Hematopoietic multipotent progenitor cell treated with erythropoietin and hydrocortisone succinate and interleukin-3 and kit ligand, for 6 days (in vitro differentiated cells): Measurements from ENCODE around the gene DUSP19.

ENCODE experiments used
- DNase-seq: peaks from one replicate; pipeline ENCODE4 v3.0.0-alpha.2; 2015

The DUSP19 gene

DNA sequence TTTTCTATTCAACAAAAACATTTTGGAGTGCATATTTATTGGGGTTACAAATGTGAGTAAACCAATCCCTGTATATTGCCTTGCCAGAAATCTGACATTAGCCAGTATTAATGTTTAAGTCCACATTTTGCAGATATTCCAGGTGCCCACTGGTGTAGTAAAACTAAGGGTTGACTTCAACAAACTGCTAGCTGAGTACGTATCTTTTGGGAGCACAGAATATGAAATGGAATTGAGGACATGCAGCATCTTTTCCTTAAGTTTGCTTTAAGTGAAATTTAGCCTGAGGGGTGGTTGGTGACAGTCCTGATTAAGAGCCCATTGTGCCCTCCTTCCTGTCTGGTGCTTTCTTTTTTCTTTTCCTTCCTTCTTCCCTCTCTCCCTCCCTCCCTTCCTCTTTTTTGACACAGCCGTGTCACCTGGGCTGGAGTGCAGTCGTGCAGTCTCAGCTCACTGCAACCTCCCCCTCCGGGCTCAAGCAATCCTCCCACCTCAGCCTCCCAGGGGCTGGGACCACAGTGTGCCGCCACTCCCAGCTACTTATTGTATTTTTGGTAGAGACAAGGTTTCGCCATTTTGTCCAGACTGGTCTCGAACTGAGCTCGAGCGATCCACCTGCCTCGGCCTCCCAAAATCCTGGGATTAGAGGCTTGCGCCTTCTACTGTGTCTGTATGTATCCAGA, 47.3 kb downstream of the DUSP19 start:
- peak; percentile 22 for DNase-seq

DNA sequence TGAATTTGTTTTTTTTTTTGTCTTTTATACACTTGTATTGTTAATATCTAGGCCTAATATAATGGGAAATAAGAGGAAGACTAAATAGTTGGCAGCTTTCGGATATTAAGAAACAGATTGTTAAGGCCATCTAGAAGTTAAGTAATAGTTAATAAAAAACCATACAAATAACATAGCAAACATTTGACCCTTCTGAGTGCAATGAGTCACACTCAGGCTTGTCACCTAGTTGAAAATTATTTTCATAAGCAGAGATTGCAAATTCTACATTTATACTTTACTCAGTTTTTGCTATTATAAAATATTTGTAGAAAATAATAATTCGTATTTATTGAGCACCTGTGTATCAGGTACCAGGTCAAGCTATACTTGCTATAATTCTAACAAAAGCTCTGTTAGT, 48.1 kb downstream of the DUSP19 start:
- no peak for DNase-seq

DNA sequence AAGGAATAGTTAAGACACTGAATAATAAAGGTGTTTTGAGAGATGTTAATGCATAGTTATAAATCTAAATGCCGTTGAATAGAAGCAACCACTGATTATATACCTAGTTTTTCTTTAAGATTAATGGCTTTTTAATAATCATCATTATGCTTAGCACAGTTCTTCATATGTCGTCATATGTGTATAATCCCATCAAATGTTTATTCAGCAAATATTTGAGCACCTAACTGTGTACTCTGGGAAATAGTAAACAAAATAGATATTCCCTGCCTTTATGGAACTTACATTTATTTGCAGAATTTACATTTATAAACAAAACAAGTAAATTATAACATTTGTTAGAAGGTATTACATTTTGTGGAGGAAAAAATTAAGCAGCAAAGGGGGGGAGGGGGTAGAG, 55.5 kb downstream of the DUSP19 start:
- no peak for DNase-seq

DNA sequence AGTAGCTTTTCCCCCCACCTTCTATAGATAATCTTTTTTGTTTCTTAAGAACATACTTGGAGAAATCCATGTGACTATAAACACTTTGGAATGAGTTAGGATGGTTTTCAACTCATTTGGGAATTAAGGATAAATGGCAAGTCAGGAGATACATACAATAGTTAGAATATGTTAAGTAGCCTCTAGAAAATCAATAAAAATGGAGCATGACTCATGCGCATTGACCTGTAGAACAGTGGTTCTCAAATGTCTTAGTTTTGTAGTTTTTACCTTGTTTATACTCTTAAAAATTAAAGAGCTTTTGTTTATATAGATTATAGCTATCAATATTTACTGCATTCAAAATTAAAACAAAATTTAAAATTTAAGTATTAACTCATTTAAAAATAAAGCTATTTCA, 70.4 kb downstream of the DUSP19 start:
- no peak for DNase-seq

DNA sequence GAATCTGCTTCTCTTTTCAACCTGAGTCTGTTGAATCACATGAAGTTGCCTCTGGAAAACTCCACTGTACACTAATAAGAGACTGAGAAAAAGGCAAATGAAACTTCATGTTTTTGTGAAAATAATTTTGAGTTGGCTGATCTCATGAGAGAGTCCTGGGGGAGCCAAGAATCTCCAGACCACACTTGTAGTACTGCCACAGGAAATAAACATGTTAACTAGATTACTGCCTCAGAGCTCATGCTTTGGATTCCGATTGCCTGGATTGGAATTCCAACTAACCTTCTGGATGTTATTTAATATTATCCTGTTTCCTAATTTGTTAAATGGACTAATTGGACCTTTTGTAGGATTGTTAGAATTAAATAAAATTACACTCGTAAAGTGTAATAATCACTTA, 70.9 kb downstream of the DUSP19 start:
- DNase-seq = no peak
